Right atrium auricular region (tissue), 2 donors: ENCODE measurements around the gene BID. TPM values are rescaled to one million over a fixed set of nuclear protein-coding genes. Genes with fewer than 3 reads are reported as not detected.

Source experiments
- DNase-seq: peaks from one replicate; pipeline ENCODE4 v3.0.0-alpha.2; 2019; ENCODE audit warnings: low spot score
- H3K27ac ChIP-seq, 2 donors: fragments of 200-600 bp; sonication (generic); 1 replicate in 1 of 2; 2 replicates in 1 of 2; pipeline ENCODE4 v1.5.1; 2016 to 2019
- H3K27me3 ChIP-seq, 2 donors: fragments of 200-600 bp; sonication (generic); one replicate each; pipeline versions ENCODE4 v1.5.1 to v1.6.0; 2017 to 2019
- H3K36me3 ChIP-seq: fragments of 200-600 bp; sonication (generic); one replicate; pipeline ENCODE4 v1.5.1; 2016
- H3K4me1 ChIP-seq, 2 donors: fragments of 200-600 bp; sonication (generic); one replicate each; pipeline versions ENCODE4 v1.5.1 to v1.6.0; 2017 to 2019
- H3K4me3 ChIP-seq, 2 donors: fragments of 200-600 bp; sonication (generic); 1 replicate in 1 of 2; 2 replicates in 1 of 2; pipeline ENCODE4 v1.5.1; 2017 to 2019; ENCODE audit warnings: mild to moderate bottlenecking in 1 of 2, moderate library complexity in 1 of 2
- H3K9me3 ChIP-seq, 2 donors: fragments of 200-600 bp; sonication (generic); one replicate each; pipeline ENCODE4 v1.5.1; 2019
- CTCF ChIP-seq, 2 donors: fragments of 200-600 bp; sonication (generic); IDR thresholded peaks; one replicate each; pipeline ENCODE4 v1.5.1; 2019; ENCODE audit warnings: antibody characterized with exemption in 2 of 2
- total RNA-seq, 2 donors: library from RNA; depleted of rRNA; stranded (reverse); fragments of >200 nt; gene quantifications; one replicate each; pipeline ENCODE4 v1.1.0, GENCODE V29; 2016

Gene BID
- total RNA-seq, 2 donors from 2014 or later, result 10.5 to 14.1 TPM

- Histone ChIP-seq H3K27ac (no peak overlapping the region), H3K4me3 (no peak overlapping the region), H3K9me3 (no peaks in the 10 kb centered on the region), H3K4me1 (no peaks in the 10 kb centered on the region), H3K36me3 (peaks cover 14% of the 10 kb centered on the region), H3K27me3 (no peaks in the 10 kb centered on the region)
- no peak for TF ChIP-seq CTCF (IDR thresholded peaks at IDR 0.05)
- no peak for DNase-seq
Observed at GRCh38 chr22:17794726-17795542, 20.7 kb upstream of the BID start.

- H3K27me3 ChIP-seq, result no peaks in the 10 kb centered on the region
- no peaks in the 10 kb centered on the region for H3K4me1 ChIP-seq
- H3K4me3 ChIP-seq, result no peak overlapping the region
- no peaks in the 10 kb centered on the region for H3K9me3 ChIP-seq
- TF ChIP-seq CTCF (IDR thresholded peaks at IDR 0.05), result no peak
- DNase-seq, result no peak
- H3K27ac ChIP-seq, result no peak overlapping the region
- H3K36me3 ChIP-seq, result peaks cover 31% of the 10 kb centered on the region
Observed at GRCh38 chr22:17792854-17793434, 18.7 kb upstream of the BID start.

- Histone ChIP-seq H3K4me3 (no peak overlapping the region), H3K4me1 (peaks cover 0 to 1% of the 10 kb centered on the region in 2 donors), H3K27ac (no peak overlapping the region), H3K36me3 (peaks cover 31% of the 10 kb centered on the region), H3K27me3 (no peaks in the 10 kb centered on the region), H3K9me3 (no peaks in the 10 kb centered on the region)
- DNase-seq, result no peak
- no peak for TF ChIP-seq CTCF (IDR thresholded peaks at IDR 0.05)
Observed at GRCh38 chr22:17792299-17792698, 18.0 kb upstream of the BID start.

GRCh38 chr22:17791196-17791595 lies 16.9 kb upstream of the BID start:
- Histone ChIP-seq H3K27me3 (no peaks in the 10 kb centered on the region), H3K27ac (no peak overlapping the region), H3K4me3 (no peak overlapping the region), H3K4me1 (peaks cover 0 to 12% of the 10 kb centered on the region in 2 donors), H3K9me3 (no peaks in the 10 kb centered on the region), H3K36me3 (peaks cover 31% of the 10 kb centered on the region)
- no peak for TF ChIP-seq CTCF (IDR thresholded peaks at IDR 0.05)
- DNase-seq, result no peak

GRCh38 chr22:17789379-17790200 lies 15.3 kb upstream of the BID start:
- Histone ChIP-seq H3K27me3 (no peaks in the 10 kb centered on the region), H3K27ac (no peak overlapping the region), H3K9me3 (no peaks in the 10 kb centered on the region), H3K36me3 (peaks cover 31% of the 10 kb centered on the region), H3K4me3 (no peak overlapping the region), H3K4me1 (peaks cover 0 to 18% of the 10 kb centered on the region in 2 donors)
- TF ChIP-seq CTCF (IDR thresholded peaks at IDR 0.05), result no peak
- no peak for DNase-seq
